DND-41 (cell line): ENCODE measurements around the gene DEGS1.

Source experiments
- ATAC-seq: fragments of 200-7000 bp; cut with Tn5 transposase; 3 replicates; pipeline ENCODE4 v1.9.1; 2021; ENCODE audit warnings: low read depth; ENCODE audit not compliant: insufficient read depth
- DNase-seq: peaks from one replicate; pipeline ENCODE4 v3.0.0-alpha.2; 2020
- H2AFZ ChIP-seq: 2 replicates; pipeline ENCODE4 v1.6.0; 2012; ENCODE audit warnings: low read depth, low read length
- H3K27ac ChIP-seq: 2 replicates; pipeline ENCODE4 v1.5.1; 2012; ENCODE audit warnings: low read length, inconsistent platforms
- H3K27me3 ChIP-seq: fragments of 200-600 bp; sonication (generic); 2 replicates; pipeline ENCODE4 v1.6.0; 2012; ENCODE audit warnings: low read length, mild to moderate bottlenecking, inconsistent platforms; ENCODE audit not compliant: insufficient read depth, poor library complexity
- H3K36me3 ChIP-seq: 2 replicates; pipeline ENCODE4 v1.5.1; 2012; ENCODE audit warnings: low read length, inconsistent platforms; ENCODE audit not compliant: insufficient read depth
- H3K4me1 ChIP-seq: 2 replicates; pipeline ENCODE4 v1.5.1; 2012; ENCODE audit warnings: mild to moderate bottlenecking, low read length; ENCODE audit not compliant: insufficient read depth
- H3K4me2 ChIP-seq: 2 replicates; pipeline ENCODE4 v1.6.0; 2012; ENCODE audit warnings: mild to moderate bottlenecking, moderate library complexity, low read length, inconsistent platforms; ENCODE audit not compliant: insufficient read depth
- H3K4me3 ChIP-seq, 2 experiments: fragments of 200-600 bp in 1 of 2; shearing (Covaris generic) in 1 of 2; 2 replicates each; pipeline ENCODE4 v1.5.1; 2012 to 2016; ENCODE audit warnings: inconsistent platforms in 2 of 2, low read length in 2 of 2, mild to moderate bottlenecking in 2 of 2, low read depth in 1 of 2, moderate library complexity in 1 of 2
- H3K79me2 ChIP-seq: 2 replicates; pipeline ENCODE4 v1.6.0; 2012; ENCODE audit warnings: low read length, inconsistent platforms; ENCODE audit not compliant: insufficient read depth
- H3K9ac ChIP-seq: 2 replicates; pipeline ENCODE4 v1.6.0; 2012; ENCODE audit warnings: low read depth, mild to moderate bottlenecking, inconsistent platforms, low read length, moderate library complexity
- H3K9me3 ChIP-seq: 2 replicates; pipeline ENCODE4 v1.5.1; 2012; ENCODE audit warnings: low read length, moderate library complexity, mild to moderate bottlenecking, inconsistent platforms; ENCODE audit not compliant: insufficient read depth, severe bottlenecking
- H4K20me1 ChIP-seq: 2 replicates; pipeline ENCODE4 v1.6.0; 2012; ENCODE audit warnings: low read length; ENCODE audit not compliant: insufficient read depth
- EZH2 ChIP-seq: IDR thresholded peaks from 3 replicates; pipeline ENCODE4 v1.6.1; 2012; ENCODE audit warnings: borderline replicate concordance, low read depth, mild to moderate bottlenecking, moderate library complexity, low read length, inconsistent platforms; ENCODE audit not compliant: severe bottlenecking
- TF ChIP-seq, protein P1 (sequence below): IDR thresholded peaks from 2 replicates; pipeline ENCODE4 v1.5.1; 2012; ENCODE audit warnings: borderline replicate concordance, low read length, moderate library complexity, mild to moderate bottlenecking; ENCODE audit not compliant: poor library complexity, severe bottlenecking; ENCODE audit errors: extremely low read depth

DEGS1 gene

GRCh38 chr1:224238756-224239155 lies 55.7 kb downstream of the DEGS1 start:
- no peak overlapping the region for H2AFZ ChIP-seq
- H3K4me3 ChIP-seq = no peak overlapping the region
- ATAC-seq = no peak
- H3K36me3 ChIP-seq = peaks cover 31% of the 10 kb centered on the region
- no peaks in the 10 kb centered on the region for H4K20me1 ChIP-seq
- TF ChIP-seq, protein P1, sequence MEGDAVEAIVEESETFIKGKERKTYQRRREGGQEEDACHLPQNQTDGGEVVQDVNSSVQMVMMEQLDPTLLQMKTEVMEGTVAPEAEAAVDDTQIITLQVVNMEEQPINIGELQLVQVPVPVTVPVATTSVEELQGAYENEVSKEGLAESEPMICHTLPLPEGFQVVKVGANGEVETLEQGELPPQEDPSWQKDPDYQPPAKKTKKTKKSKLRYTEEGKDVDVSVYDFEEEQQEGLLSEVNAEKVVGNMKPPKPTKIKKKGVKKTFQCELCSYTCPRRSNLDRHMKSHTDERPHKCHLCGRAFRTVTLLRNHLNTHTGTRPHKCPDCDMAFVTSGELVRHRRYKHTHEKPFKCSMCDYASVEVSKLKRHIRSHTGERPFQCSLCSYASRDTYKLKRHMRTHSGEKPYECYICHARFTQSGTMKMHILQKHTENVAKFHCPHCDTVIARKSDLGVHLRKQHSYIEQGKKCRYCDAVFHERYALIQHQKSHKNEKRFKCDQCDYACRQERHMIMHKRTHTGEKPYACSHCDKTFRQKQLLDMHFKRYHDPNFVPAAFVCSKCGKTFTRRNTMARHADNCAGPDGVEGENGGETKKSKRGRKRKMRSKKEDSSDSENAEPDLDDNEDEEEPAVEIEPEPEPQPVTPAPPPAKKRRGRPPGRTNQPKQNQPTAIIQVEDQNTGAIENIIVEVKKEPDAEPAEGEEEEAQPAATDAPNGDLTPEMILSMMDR = no peak
- TF ChIP-seq EZH2 = no peak
- no peak for DNase-seq
- H3K27ac ChIP-seq = no peak overlapping the region
- H3K4me1 ChIP-seq = no peaks in the 10 kb centered on the region
- H3K27me3 ChIP-seq = no peaks in the 10 kb centered on the region
- H3K9ac ChIP-seq = no peak overlapping the region
- no peak overlapping the region for H3K4me2 ChIP-seq
- no peaks in the 10 kb centered on the region for H3K9me3 ChIP-seq
- H3K79me2 ChIP-seq = no peaks in the 10 kb centered on the region
